Measurements from ENCODE around the gene COX5A. TPM values are rescaled to one million over a fixed set of nuclear protein-coding genes. Genes with fewer than 3 reads are reported as not detected.

COX5A gene
- total and polyA plus RNA-seq, 8 donors = 112 to 170 (median 128) TPM

DNA sequence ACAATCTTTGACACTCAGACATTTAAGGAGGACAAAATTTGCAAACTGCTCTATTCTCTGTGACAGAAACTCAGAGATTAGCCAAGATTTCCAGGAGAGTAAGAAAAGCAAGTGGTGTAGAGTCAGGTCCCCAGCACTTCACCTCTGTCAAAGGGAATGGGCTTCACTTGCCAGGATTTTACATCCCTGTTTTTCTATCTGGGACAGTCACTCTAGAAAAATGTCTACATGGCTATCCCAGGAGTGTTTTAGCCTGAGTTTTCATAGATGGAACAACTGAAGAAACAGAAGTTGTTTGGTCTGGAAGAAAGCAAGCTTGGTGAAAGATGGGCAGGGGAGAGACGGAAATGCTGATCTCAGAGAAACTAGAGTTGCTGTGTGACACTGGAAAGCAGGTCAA is 34.2 kb downstream of the COX5A start:
- H3K9me3 ChIP-seq = no peaks in the 10 kb centered on the region
- peaks cover 0 to 59% of the 10 kb centered on the region in 2 donors for H3K36me3 ChIP-seq
- ATAC-seq (no peak), DNase-seq (no peak)
- H3K4me3 ChIP-seq = no peak overlapping the region
- intact Hi-C loops (cut with DNase I) = no loop called here
- H3K4me1 ChIP-seq = peaks cover 17 to 45% of the 10 kb centered on the region in 2 donors
- no peak overlapping the region for H3K27ac ChIP-seq
- no peaks in the 10 kb centered on the region for H3K27me3 ChIP-seq
- TF ChIP-seq, protein P1, sequence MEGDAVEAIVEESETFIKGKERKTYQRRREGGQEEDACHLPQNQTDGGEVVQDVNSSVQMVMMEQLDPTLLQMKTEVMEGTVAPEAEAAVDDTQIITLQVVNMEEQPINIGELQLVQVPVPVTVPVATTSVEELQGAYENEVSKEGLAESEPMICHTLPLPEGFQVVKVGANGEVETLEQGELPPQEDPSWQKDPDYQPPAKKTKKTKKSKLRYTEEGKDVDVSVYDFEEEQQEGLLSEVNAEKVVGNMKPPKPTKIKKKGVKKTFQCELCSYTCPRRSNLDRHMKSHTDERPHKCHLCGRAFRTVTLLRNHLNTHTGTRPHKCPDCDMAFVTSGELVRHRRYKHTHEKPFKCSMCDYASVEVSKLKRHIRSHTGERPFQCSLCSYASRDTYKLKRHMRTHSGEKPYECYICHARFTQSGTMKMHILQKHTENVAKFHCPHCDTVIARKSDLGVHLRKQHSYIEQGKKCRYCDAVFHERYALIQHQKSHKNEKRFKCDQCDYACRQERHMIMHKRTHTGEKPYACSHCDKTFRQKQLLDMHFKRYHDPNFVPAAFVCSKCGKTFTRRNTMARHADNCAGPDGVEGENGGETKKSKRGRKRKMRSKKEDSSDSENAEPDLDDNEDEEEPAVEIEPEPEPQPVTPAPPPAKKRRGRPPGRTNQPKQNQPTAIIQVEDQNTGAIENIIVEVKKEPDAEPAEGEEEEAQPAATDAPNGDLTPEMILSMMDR (IDR thresholded peaks at IDR 0.05) = no peak

- DNase-seq (no peak), ATAC-seq (no peak)
- no peak overlapping the region for H3K27ac ChIP-seq
- H3K27me3 ChIP-seq = no peaks in the 10 kb centered on the region
- no peaks in the 10 kb centered on the region for H3K9me3 ChIP-seq
- no peak overlapping the region for H3K4me3 ChIP-seq
- H3K4me1 ChIP-seq = peaks cover 17 to 42% of the 10 kb centered on the region in 2 donors
- intact Hi-C loops (cut with DNase I) = no loop called here
- TF ChIP-seq, protein P1 (IDR thresholded peaks at IDR 0.05) = no peak
- peaks cover 0 to 71% of the 10 kb centered on the region in 2 donors for H3K36me3 ChIP-seq
Observed at GRCh38 chr15:74902295-74903075, 35.4 kb downstream of the COX5A start.

DNA sequence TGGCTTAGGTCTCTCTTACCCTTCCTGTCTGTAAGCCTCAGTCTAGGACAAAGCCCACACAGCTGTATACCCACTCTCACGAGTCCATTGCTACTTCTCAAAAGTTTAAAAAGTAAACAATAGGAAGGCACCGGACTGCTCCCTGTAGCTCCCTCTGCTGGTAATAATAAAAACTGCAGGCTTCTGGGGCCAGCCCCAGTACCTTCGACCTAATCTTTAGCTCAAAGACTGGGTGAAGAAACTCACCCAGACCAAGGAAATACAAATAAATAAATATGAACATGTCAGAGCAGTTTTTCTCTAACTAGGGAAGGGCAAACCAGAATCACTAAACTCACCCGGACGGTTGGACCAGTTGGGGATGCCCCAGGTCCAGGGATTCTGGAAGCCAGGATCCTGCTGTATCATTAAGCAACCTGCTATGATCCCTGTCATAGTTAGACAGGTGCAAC is 36.2 kb downstream of the COX5A start:
- Histone ChIP-seq H3K4me3 (no peak overlapping the region), H3K9me3 (no peaks in the 10 kb centered on the region), H3K4me1 (peaks cover 17 to 36% of the 10 kb centered on the region in 2 donors), H3K36me3 (peaks cover 0 to 80% of the 10 kb centered on the region in 2 donors), H3K27me3 (no peaks in the 10 kb centered on the region), H3K27ac (no peak overlapping the region)
- TF ChIP-seq, protein P1 (IDR thresholded peaks at IDR 0.05) = peak; percentile 91 to 93
- intact Hi-C loops (cut with DNase I) = no loop called here
- ATAC-seq = peak; percentile 68
- peak in 3 of 4 donors; percentile 34 to 61 (median 43) for DNase-seq

GRCh38 chr15:74897300-74897701 is 40.6 kb downstream of the COX5A start:
- H3K9me3 ChIP-seq = no peaks in the 10 kb centered on the region
- intact Hi-C loops (cut with DNase I) = no loop called here
- H3K27ac ChIP-seq = no peak overlapping the region
- no peak overlapping the region for H3K4me3 ChIP-seq
- TF ChIP-seq, protein P1 (IDR thresholded peaks at IDR 0.05) = no peak
- DNase-seq (no peak), ATAC-seq (no peak)
- H3K27me3 ChIP-seq = no peaks in the 10 kb centered on the region
- H3K4me1 ChIP-seq = peaks cover 4 to 12% of the 10 kb centered on the region in 2 donors
- peaks cover 0 to 70% of the 10 kb centered on the region in 2 donors for H3K36me3 ChIP-seq

DNA sequence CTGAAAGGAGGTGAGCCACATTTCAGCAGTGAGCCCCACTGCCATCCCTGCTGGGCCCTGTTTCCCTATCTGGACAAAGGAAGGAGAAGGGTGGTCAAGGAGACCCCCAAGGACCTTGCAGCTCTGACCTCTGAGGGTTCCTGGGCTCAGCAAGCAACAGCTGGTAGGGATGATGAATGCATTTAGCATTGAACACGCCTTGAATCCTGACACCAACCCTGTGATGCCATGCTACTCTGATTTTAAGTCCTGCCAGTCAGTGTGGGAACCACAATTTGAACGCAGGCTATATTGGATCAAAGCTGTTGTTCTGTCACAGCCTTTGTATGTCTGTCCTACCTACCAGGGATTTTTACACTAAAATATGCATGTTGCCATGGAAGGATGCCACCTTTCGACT is 41.6 kb downstream of the COX5A start:
- Histone ChIP-seq H3K9me3 (no peaks in the 10 kb centered on the region), H3K4me1 (peaks cover 2% of the 10 kb centered on the region in 2 donors), H3K27ac (no peak overlapping the region), H3K4me3 (no peak overlapping the region), H3K27me3 (no peaks in the 10 kb centered on the region), H3K36me3 (peaks cover 0 to 62% of the 10 kb centered on the region in 2 donors)
- ATAC-seq (no peak), DNase-seq (no peak)
- TF ChIP-seq, protein P1 (IDR thresholded peaks at IDR 0.05) = no peak
- intact Hi-C loops (cut with DNase I) = no loop called here
